Loucy (cell line): ENCODE results near the gene HACD3.

ENCODE experiments used
- H2AFZ ChIP-seq: fragments of 200-600 bp; sonication (generic); 2 replicates; pipeline ENCODE4 v1.6.0; 2016; ENCODE audit warnings: antibody characterized with exemption, mild to moderate bottlenecking, low read length, moderate library complexity
- H3F3A ChIP-seq: fragments of 200-600 bp; 2 replicates; pipeline ENCODE4 v1.6.0; 2016; ENCODE audit warnings: antibody characterized with exemption, low read depth, mild to moderate bottlenecking
- H3K27me3 ChIP-seq: fragments of 200-600 bp; sonication (generic); 2 replicates; pipeline ENCODE4 v1.6.1; 2014; ENCODE audit warnings: low read length, mild to moderate bottlenecking; ENCODE audit not compliant: insufficient read depth, poor library complexity, severe bottlenecking
- H3K36me3 ChIP-seq: fragments of 200-600 bp; sonication (generic); 2 replicates; pipeline ENCODE4 v1.6.1; 2016; ENCODE audit warnings: low read length; ENCODE audit not compliant: insufficient read depth
- H3K4me1 ChIP-seq: fragments of 200-600 bp; sonication (generic); 2 replicates; pipeline ENCODE4 v1.5.1; 2014; ENCODE audit warnings: low read length, mild to moderate bottlenecking; ENCODE audit not compliant: insufficient read depth, poor library complexity, severe bottlenecking
- H3K4me2 ChIP-seq: fragments of 200-600 bp; sonication (generic); 2 replicates; pipeline ENCODE4 v1.6.0; 2014; ENCODE audit warnings: antibody characterized with exemption, low read length, low read depth, mild to moderate bottlenecking; ENCODE audit not compliant: poor library complexity, severe bottlenecking
- H3K4me3 ChIP-seq: fragments of 200-600 bp; sonication (generic); 2 replicates; pipeline ENCODE4 v1.5.1; 2014; ENCODE audit warnings: low read length, mild to moderate bottlenecking, mixed read lengths; ENCODE audit not compliant: poor library complexity, severe bottlenecking
- H3K79me2 ChIP-seq: fragments of 200-600 bp; sonication (generic); 2 replicates; pipeline ENCODE4 v1.6.1; 2014; ENCODE audit warnings: low read length; ENCODE audit not compliant: insufficient read depth
- H3K9ac ChIP-seq: fragments of 200-600 bp; sonication (generic); 2 replicates; pipeline ENCODE4 v1.6.0; 2014; ENCODE audit warnings: mild to moderate bottlenecking, low read depth, low read length, moderate library complexity; ENCODE audit not compliant: poor library complexity, severe bottlenecking
- H3K9me2 ChIP-seq: fragments of 200-600 bp; sonication (generic); replicated peaks from 2 replicates; pipeline ENCODE4 v1.6.1; 2016; ENCODE audit warnings: low read depth, low read length, mixed read lengths
- H3K9me3 ChIP-seq: fragments of 200-600 bp; sonication (generic); 2 replicates; pipeline ENCODE4 v1.6.1; 2014; ENCODE audit warnings: mild to moderate bottlenecking, antibody characterized with exemption, low read length, low read depth; ENCODE audit not compliant: insufficient read depth
- H4K20me1 ChIP-seq: fragments of 200-600 bp; sonication (generic); 2 replicates; pipeline ENCODE4 v1.6.0; 2014; ENCODE audit warnings: antibody characterized with exemption, low read length, mild to moderate bottlenecking; ENCODE audit not compliant: insufficient read depth, poor library complexity, severe bottlenecking
- EZH2phosphoT487 ChIP-seq: fragments of 200-600 bp; IDR thresholded peaks from 2 replicates; pipeline ENCODE4 v1.6.1; 2018; ENCODE audit warnings: antibody characterized with exemption, mild to moderate bottlenecking, moderate library complexity, borderline replicate concordance
- TF ChIP-seq, protein P1 (sequence below): fragments of 200-600 bp; sonication (generic); conservative IDR thresholded peaks from 2 replicates; pipeline ENCODE4 v1.5.1; 2014; ENCODE audit warnings: mild to moderate bottlenecking, antibody characterized with exemption, low read length

Gene HACD3

DNA sequence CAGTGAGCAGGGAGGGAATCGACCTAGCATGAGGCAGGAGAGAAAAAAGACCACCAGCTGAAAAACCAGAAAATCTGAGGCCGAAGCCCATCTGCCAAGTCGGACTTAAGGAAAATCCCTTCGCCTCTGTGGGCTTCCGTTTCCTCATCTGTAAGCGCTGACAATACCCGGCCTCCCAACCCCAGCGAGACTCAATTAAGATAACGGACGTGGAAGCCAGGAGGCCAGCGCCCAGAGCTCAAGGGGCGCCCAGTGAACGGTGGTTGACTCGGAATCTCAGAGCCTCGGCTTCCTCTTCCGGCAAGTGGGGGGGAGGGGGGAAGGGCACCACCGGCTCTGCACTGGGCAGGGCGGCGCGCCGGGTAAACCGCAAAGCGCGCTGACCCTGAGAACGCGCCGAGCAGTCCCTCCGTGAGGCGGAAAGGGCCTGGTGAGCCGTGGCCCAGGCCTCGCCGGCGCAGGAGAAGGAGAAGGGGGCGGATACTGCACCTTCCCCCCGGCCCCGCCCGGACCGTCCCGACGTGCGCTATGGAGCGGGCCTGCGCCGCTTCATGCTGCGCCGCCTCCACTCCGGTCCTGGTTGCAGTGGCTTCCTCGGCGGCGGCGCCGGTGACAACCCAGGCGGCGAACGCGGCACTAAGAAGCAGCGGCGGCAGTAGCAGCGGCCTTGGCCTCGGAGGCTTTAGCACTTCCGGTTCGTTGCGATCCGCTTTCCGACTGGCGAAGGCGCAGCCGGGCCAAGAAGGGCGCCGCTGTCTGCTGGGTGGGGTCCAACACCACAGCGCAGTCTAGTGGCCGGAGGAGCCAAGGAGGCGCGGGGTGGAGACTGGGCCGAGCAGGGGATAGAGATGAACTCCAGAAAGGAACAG, 13.0 kb upstream of the HACD3 start, which contains the start of gene DPP8:
Gene DPP8 (minus strand): TSS at position 693 of the 869 bp plus-strand sequence. CDS start 5,136 bp downstream, outside the sequence.
- Histone ChIP-seq H3K36me3 (no peaks in the 10 kb centered on the region), H3K27me3 (no peaks in the 10 kb centered on the region), H4K20me1 (peaks cover 31% of the 10 kb centered on the region), H3K79me2 (peaks cover 40% of the 10 kb centered on the region), H3K9ac (peak within 1 kb of the TSS; percentile 97), H3K4me2 (peak within 1 kb of the TSS; percentile 92), H3K4me3 (peak within 1 kb of the TSS; percentile 96), H3F3A (peaks cover 19% of the 10 kb centered on the region), H3K4me1 (peaks cover 48% of the 10 kb centered on the region), H2AFZ (peak within 1 kb of the TSS; percentile 87), H3K9me2 (no peaks in the 10 kb centered on the region), H3K9me3 (no peaks in the 10 kb centered on the region)
- no peak for TF ChIP-seq EZH2phosphoT487
- TF ChIP-seq, protein P1, sequence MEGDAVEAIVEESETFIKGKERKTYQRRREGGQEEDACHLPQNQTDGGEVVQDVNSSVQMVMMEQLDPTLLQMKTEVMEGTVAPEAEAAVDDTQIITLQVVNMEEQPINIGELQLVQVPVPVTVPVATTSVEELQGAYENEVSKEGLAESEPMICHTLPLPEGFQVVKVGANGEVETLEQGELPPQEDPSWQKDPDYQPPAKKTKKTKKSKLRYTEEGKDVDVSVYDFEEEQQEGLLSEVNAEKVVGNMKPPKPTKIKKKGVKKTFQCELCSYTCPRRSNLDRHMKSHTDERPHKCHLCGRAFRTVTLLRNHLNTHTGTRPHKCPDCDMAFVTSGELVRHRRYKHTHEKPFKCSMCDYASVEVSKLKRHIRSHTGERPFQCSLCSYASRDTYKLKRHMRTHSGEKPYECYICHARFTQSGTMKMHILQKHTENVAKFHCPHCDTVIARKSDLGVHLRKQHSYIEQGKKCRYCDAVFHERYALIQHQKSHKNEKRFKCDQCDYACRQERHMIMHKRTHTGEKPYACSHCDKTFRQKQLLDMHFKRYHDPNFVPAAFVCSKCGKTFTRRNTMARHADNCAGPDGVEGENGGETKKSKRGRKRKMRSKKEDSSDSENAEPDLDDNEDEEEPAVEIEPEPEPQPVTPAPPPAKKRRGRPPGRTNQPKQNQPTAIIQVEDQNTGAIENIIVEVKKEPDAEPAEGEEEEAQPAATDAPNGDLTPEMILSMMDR = peak; percentile 87

DNA sequence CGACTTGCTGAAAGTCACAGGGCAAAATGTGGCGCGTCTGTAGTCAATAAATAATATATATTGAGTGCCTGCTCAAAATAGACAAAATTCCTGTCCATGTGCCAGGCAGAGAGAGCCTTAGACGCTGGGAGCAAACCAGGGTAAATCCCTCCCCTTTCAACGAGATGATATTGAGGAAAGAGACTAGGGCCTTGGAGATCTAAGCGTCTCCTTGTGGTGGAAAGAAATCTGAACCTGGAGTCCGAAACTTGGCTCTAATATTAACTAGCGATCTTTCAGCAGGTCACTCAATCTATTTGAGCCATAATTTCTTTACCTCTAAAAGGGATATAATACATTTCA, 12.4 kb upstream of the HACD3 start:
- peaks cover 37% of the 10 kb centered on the region for H3K79me2 ChIP-seq
- H4K20me1 ChIP-seq = peaks cover 29% of the 10 kb centered on the region
- H3K9me2 ChIP-seq = no peaks in the 10 kb centered on the region
- H2AFZ ChIP-seq = peak overlapping the region; percentile 87
- H3K27me3 ChIP-seq = no peaks in the 10 kb centered on the region
- H3K4me2 ChIP-seq = peak overlapping the region; percentile 73
- peaks cover 42% of the 10 kb centered on the region for H3K4me1 ChIP-seq
- no peaks in the 10 kb centered on the region for H3K36me3 ChIP-seq
- H3K9me3 ChIP-seq = no peaks in the 10 kb centered on the region
- peaks cover 13% of the 10 kb centered on the region for H3F3A ChIP-seq
- H3K9ac ChIP-seq = peak overlapping the region; percentile 97
- no peak for TF ChIP-seq EZH2phosphoT487
- TF ChIP-seq, protein P1 = no peak
- peak overlapping the region; percentile 96 for H3K4me3 ChIP-seq

- H3K9ac ChIP-seq = no peak overlapping the region
- no peak overlapping the region for H2AFZ ChIP-seq
- no peak overlapping the region for H3K4me2 ChIP-seq
These were observed 11.5 kb upstream of the HACD3 start for GRCh38 chr15:65518633-65519285.

More at GRCh38 chr15:65518633-65519285, 11.5 kb upstream of the HACD3 start:
- peaks cover 35% of the 10 kb centered on the region for H3K4me1 ChIP-seq
- H3K9me3 ChIP-seq = no peaks in the 10 kb centered on the region
- H3F3A ChIP-seq = peaks cover 10% of the 10 kb centered on the region
- no peaks in the 10 kb centered on the region for H3K27me3 ChIP-seq
- peaks cover 24% of the 10 kb centered on the region for H4K20me1 ChIP-seq
- no peaks in the 10 kb centered on the region for H3K9me2 ChIP-seq
- H3K79me2 ChIP-seq = peaks cover 32% of the 10 kb centered on the region
- TF ChIP-seq, protein P1 = no peak
- no peak for TF ChIP-seq EZH2phosphoT487
- no peak overlapping the region for H3K4me3 ChIP-seq
- H3K36me3 ChIP-seq = no peaks in the 10 kb centered on the region
